Cardiac muscle cell (in vitro differentiated cells and primary cell): ENCODE data around the gene PNPLA2. TPM values are rescaled to one million over a fixed set of nuclear protein-coding genes. Genes with fewer than 3 reads are reported as not detected.
A peak's percentile ranks its signal among the peaks of the same experiment; 100 is the strongest.

Experiments
- DNase-seq, 2 donors: peaks; one replicate each; pipeline versions ENCODE4 v3.0.0 to v3.0.0-alpha.2; 2010 to 2017; ENCODE audit warnings: low read depth in 1 of 2, low spot score in 1 of 2
- H3K27ac ChIP-seq: fragments of 200-600 bp; sonication (generic); 2 replicates; pipeline ENCODE4 v1.5.1; 2016
- H3K27me3 ChIP-seq: fragments of 200-600 bp; sonication (generic); 2 replicates; pipeline ENCODE4 v1.6.0; 2016; ENCODE audit warnings: control low read depth
- H3K36me3 ChIP-seq: fragments of 200-600 bp; sonication (generic); 2 replicates; pipeline ENCODE4 v1.5.1; 2016; ENCODE audit warnings: control low read depth
- H3K4me1 ChIP-seq: fragments of 200-600 bp; sonication (generic); 2 replicates; pipeline ENCODE4 v1.8.1; 2017; ENCODE audit warnings: low read depth, mild to moderate bottlenecking, mixed run types
- H3K4me3 ChIP-seq: fragments of 200-600 bp; sonication (generic); 2 replicates; pipeline ENCODE4 v1.5.1; 2016; ENCODE audit warnings: mild to moderate bottlenecking
- H3K9me3 ChIP-seq: fragments of 200-600 bp; sonication (generic); 2 replicates; pipeline ENCODE4 v1.5.1; 2017; ENCODE audit warnings: low read depth, mild to moderate bottlenecking, control low read depth
- CTCF ChIP-seq: IDR thresholded peaks from 2 replicates; pipeline ENCODE4 v1.5.1; 2012; ENCODE audit warnings: low read depth, mild to moderate bottlenecking, low read length
- polyA plus RNA-seq: library from polyadenylated mRNA; unstranded; fragments of >200 nt; fragmentation: Nextera tagmentation; extraction: Ambion mirVana; gene quantifications from 2 replicates; pipeline ENCODE4 v1.2.1, GENCODE V29; 2016
- total RNA-seq: library from RNA; depleted of rRNA; stranded (reverse); fragments of >200 nt; gene quantifications from 2 replicates; pipeline ENCODE4 v1.2.3, GENCODE V29; 2016

Gene PNPLA2
- total and polyA plus RNA-seq, 2 experiments from 2014 or later: 81.6 to 99.9 TPM

GRCh38 chr11:776561-777287 is 42.0 kb upstream of the PNPLA2 start:
- H3K27me3 ChIP-seq: no peaks in the 10 kb centered on the region

GRCh38 chr11:777288-778255 is 41.1 kb upstream of the PNPLA2 start, which contains the start of gene GATD1:
Gene GATD1, minus strand, starts transcription at chr11:777487. Its CDS starts 25 bp downstream, at chr11:777462.
- no peaks in the 10 kb centered on the region for H3K9me3 ChIP-seq
- TF ChIP-seq CTCF: no peak
- H3K36me3 ChIP-seq: peaks cover 5% of the 10 kb centered on the region
- DNase-seq: peak; percentile 91 to 94
- peak within 1 kb of the TSS; percentile 99 for H3K27ac ChIP-seq
- H3K4me3 ChIP-seq: peak within 1 kb of the TSS; percentile 97
- no peaks in the 10 kb centered on the region for H3K27me3 ChIP-seq
- peaks cover 8% of the 10 kb centered on the region for H3K4me1 ChIP-seq

More at GRCh38 chr11:776561-777287, 42.0 kb upstream of the PNPLA2 start:
- H3K9me3 ChIP-seq: no peaks in the 10 kb centered on the region
- H3K27ac ChIP-seq: peak overlapping the region; percentile 99
- peak; percentile 39 to 90 for DNase-seq
- peaks cover 8% of the 10 kb centered on the region for H3K4me1 ChIP-seq
- H3K4me3 ChIP-seq: peak overlapping the region; percentile 97
- H3K36me3 ChIP-seq: peaks cover 5% of the 10 kb centered on the region
- no peak for TF ChIP-seq CTCF

- H3K4me1 ChIP-seq: peaks cover 14% of the 10 kb centered on the region
Observed at GRCh38 chr11:778976-779954, 39.4 kb upstream of the PNPLA2 start.

GRCh38 chr11:779955-780532 is 38.7 kb upstream of the PNPLA2 start:
- DNase-seq: no peak
- Histone ChIP-seq H3K27me3 (no peaks in the 10 kb centered on the region), H3K27ac (no peak overlapping the region), H3K36me3 (no peaks in the 10 kb centered on the region), H3K9me3 (no peaks in the 10 kb centered on the region), H3K4me1 (peaks cover 14% of the 10 kb centered on the region), H3K4me3 (no peak overlapping the region)
- no peak for TF ChIP-seq CTCF

More at GRCh38 chr11:778976-779954, 39.4 kb upstream of the PNPLA2 start:
- Histone ChIP-seq H3K4me3 (no peak overlapping the region), H3K27me3 (no peaks in the 10 kb centered on the region), H3K36me3 (no peaks in the 10 kb centered on the region), H3K27ac (no peak overlapping the region), H3K9me3 (no peaks in the 10 kb centered on the region)
- TF ChIP-seq CTCF: no peak
- DNase-seq: no peak
